T-helper 9 cell (primary cell): ENCODE measurements around the gene HGS.

Experiments used
- DNase-seq: peaks from one replicate; pipeline ENCODE4 v3.0.0-alpha.2; 2020
- total RNA-seq, 2 donors: gene quantifications; one replicate each; lab custom pipeline; 2026; lab: John Stamatoyannopoulos, UW

HGS gene, protein sequence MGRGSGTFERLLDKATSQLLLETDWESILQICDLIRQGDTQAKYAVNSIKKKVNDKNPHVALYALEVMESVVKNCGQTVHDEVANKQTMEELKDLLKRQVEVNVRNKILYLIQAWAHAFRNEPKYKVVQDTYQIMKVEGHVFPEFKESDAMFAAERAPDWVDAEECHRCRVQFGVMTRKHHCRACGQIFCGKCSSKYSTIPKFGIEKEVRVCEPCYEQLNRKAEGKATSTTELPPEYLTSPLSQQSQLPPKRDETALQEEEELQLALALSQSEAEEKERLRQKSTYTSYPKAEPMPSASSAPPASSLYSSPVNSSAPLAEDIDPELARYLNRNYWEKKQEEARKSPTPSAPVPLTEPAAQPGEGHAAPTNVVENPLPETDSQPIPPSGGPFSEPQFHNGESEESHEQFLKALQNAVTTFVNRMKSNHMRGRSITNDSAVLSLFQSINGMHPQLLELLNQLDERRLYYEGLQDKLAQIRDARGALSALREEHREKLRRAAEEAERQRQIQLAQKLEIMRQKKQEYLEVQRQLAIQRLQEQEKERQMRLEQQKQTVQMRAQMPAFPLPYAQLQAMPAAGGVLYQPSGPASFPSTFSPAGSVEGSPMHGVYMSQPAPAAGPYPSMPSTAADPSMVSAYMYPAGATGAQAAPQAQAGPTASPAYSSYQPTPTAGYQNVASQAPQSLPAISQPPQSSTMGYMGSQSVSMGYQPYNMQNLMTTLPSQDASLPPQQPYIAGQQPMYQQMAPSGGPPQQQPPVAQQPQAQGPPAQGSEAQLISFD
- total RNA-seq: 122 to 160 reads per million in 2 donors

DNA sequence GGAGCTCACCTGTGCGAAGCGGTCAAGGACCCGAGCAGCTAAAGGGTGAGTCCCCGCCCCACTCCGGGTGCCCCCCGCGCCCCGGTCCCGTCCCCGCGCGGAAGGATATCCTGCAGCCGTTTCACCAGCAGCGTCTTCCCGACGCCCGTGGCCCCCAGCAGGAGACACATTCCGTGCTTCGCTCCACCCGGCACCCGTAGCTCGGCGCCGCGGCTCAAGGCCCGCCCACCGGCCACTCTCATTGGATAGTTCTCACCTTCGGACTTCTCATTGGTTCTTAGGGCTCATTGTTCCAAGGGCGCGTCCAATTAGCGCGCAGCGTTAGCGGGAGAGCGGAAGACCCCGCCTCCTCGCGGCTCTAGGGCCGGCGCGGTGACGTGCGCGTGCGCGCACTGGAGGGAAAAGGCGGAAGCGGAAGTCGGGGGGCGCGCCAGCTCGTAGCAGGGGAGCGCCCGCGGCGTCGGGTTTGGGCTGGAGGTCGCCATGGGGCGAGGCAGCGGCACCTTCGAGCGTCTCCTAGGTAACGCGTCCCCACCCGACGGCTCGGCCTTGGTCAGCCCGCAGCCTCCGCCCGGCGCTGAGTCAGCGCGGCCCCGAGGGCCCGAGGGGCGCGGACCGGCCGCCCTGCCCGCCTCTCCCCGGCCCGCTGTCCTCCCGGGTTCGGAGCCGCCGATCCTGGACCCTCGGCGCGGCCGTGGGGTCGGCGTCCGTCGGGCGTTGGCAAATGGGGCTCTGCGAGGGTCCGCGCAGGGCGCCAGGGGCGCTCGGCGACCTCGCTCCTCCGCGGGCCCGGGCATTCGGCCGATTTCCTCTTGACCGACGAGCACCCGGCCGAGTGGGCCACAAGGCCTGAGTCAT, at the start of gene HGS, which contains the start of gene ARL16:
TSS of gene HGS (plus strand) at position 428 of the 858 bp plus-strand sequence. CDS start at position 484, 56 bp downstream.
TSS of gene ARL16 (minus strand) at position 214 of the 858 bp plus-strand sequence. CDS start at position 170, 44 bp downstream.
- peak; percentile 94 for DNase-seq

- DNase-seq: no peak
Measured at GRCh38 chr17:81635431-81635830, 48.4 kb upstream of the HGS start.

GRCh38 chr17:81635973-81636504, 47.8 kb upstream of the HGS start:
- DNase-seq: no peak

DNA sequence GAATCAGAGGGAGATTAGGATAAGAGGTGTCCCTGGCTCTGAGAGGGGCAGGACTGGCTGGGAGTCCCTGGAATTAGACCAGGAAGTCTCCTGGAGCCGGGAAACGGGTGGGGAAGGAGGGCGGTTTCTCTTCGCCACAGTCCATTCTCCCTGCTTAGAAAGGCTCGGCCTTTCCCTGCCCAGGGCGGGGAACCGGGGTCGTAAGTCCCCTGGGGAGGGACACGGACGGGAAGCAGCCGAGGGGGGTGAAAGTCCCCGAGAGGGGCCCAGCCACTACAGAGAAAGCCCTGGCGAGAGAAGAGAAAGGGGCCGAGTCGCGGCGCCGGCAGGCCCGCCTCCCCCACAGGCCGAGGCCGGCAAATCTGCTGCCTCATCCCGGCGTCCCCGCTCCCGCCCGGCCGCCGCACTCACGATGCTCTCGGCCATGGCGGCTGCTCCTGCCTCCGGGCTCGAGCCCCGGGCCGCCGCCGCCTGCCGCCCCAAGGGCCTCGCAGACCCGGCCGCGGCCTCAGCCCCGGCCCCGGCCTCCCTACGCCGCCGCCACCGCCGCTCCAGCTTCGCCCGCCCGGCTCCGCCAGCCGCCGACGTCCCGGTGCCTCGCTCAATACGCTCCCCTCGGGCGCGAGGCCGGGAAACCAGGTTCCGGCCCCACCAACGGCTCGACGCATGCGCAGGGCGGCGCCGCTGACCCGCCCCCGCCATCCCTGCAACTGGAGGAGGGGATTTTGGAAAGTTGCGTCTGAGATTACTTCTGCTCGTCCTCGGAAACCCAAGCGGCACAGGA, 47.1 kb upstream of the HGS start, which contains the start of the genes NPLOC4 and TSPAN10:
TSS of gene NPLOC4 (minus strand) at position 608 of the 784 bp plus-strand sequence. CDS start at position 426, 182 bp downstream.
TSS of gene TSPAN10 (plus strand) at position 692 of the 784 bp plus-strand sequence. CDS start 5,217 bp downstream, outside the sequence.
- peak; percentile 74 for DNase-seq

DNA sequence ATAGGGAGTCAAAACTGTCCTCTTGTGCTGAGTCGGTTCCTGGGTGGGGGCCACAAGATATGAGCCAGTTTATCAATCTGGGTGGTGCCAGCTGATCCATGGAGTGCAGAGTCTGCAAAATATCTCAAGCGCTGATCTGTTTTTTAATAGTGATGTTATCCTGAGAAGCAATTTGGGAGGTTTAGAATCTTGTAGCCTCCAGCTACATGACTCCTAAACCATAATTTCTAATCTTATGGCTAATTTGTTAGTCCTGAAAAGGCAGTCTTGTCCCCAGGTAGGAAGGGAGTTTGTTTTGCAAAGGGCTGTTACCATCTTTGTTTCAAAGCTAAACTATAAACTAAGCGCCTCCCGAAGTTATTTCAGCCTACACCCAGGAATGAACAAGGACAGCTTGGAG, 45.1 kb upstream of the HGS start:
- DNase-seq: no peak

GRCh38 chr17:81640011-81640410, 43.8 kb upstream of the HGS start:
- no peak for DNase-seq

DNA sequence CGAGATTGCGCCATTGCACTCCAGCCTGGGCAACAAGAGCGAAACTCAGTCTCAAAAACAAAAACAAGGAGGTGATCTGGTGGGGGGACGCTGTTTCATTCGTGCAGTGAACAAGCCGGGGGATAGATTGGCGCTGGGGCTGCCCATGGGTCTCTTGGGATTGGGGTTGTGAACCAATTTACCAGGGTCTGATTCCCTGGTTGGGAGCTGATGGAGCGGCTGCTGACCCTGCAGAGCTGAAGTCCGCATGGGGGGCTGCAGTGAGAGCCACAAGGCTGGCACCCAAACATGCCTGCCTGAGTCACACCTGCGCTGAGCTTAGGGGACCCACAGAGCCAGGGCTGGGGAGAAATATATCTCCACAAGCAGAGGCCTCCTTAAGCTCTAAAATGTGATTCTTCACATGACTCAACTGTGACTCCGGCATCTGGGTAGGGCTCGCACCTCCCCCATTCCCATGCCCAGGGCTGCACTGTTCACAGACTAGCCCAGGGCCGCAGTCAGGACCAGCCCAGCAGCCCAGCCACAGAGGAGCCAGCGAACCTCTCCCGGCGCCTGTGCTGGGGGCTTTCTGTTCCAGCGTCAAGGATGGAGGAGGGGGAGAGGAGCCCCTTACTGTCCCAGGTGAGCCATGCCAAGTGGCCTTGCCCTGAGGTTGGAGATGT, 41.9 kb upstream of the HGS start:
- no peak for DNase-seq

DNA sequence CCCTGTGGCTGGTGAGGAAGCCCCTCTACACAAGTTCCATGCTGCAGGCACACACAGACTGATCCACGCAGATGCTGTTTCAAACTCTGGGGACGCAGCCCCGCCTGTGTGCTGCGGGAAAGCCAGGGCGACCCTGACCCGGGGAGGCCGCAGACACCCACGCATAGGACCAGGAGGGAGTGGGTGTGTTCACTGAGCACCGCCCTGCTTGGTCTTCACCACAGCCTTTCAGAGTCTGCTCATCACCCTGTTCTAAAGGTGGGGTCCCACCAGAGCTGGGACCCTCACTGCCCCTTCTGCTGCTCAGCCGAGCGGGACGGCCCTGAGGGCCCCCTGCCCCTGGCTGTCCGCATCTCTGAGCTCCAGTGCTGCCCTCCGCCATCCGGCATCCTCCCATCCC, 39.3 kb upstream of the HGS start:
- DNase-seq: no peak

DNA sequence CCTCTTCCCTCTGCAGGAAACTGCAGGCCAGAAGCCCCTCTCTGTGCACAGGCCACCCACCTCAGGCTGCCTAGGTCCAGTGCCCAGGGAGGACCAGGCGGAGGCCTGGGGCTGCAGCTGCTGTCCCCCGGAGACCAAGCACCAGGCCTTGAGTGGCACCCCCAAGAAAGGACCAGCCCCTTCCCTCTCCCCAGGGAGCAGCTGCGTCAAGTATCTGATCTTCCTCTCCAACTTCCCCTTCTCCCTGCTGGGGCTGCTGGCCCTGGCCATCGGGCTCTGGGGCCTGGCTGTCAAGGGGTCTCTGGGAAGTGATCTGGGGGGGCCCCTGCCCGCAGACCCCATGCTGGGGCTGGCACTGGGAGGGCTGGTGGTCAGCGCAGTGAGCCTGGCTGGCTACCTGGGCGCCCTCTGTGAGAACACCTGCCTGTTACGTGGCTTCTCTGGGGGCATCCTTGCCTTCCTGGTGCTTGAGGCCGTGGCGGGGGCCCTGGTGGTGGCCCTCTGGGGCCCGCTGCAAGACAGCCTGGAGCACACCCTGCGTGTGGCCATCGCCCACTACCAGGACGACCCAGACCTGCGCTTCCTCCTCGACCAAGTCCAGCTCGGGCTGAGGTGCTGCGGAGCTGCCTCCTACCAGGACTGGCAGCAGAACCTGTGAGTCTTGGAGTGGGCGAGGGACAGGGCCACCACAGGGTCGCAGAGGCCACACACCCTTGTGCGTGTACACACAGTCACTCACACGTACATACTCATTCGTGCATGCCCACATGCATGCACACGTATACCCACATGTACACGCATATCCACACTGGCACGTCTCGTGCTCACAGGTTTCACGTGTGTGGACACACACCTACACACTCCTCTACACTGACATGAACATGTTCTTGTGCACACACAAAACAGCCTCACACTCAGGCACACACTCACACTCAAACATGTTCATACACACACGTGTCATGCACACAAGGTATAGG, 38.5 kb upstream of the HGS start:
- no peak for DNase-seq

- DNase-seq: no peak
Measured at GRCh38 chr17:81646869-81647600, 36.8 kb upstream of the HGS start.

- DNase-seq: no peak
Measured at GRCh38 chr17:81647640-81648012, 36.2 kb upstream of the HGS start.

DNA sequence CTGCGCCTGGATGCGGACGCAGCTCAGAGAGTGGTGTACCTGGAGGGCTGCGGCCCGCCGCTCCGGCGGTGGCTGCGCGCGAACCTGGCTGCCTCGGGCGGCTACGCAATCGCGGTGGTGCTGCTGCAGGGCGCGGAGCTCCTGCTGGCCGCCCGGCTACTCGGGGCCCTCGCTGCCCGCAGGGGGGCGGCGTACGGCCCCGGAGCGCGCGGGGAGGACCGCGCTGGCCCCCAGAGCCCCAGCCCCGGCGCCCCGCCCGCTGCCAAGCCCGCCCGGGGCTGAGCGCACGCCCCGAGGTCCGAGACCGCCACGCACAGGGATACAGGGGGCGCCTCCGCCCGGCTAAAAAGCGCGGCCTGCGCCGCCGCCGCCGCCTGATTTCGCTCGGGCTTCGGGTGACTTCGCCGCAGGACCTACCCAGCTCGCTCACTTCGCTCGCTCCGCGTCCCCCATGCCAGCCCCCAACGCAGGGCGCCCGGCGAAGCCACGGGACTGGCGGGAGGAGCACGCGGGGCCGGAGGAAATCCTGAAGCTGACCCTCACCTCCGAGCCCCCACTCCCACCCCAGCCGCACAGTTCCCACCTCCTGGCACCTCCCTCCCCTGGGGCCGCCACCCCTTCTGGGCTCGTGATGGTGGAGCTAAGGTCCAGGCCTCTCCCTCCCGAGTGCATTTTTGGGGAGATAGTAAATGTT, 35.7 kb upstream of the HGS start:
- no peak for DNase-seq

DNA sequence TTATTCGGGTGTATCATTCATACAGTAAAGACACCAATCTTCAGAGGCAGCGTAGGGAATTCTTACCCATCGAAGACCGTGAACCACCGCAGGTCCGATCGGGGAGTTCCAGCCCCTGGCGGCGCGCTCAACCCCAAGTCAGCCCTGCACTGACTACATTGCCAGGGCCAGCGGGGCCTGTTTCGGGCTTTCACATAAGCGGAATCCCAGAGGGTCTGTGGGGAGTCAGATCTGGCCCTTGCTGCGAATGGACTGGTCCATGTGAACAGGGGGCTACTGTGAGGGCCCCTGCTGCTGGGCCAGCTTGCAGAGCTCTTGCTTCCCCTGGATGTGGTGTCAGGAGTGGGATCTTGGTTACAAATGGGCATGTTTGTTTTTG, 35.1 kb upstream of the HGS start:
- no peak for DNase-seq

DNA sequence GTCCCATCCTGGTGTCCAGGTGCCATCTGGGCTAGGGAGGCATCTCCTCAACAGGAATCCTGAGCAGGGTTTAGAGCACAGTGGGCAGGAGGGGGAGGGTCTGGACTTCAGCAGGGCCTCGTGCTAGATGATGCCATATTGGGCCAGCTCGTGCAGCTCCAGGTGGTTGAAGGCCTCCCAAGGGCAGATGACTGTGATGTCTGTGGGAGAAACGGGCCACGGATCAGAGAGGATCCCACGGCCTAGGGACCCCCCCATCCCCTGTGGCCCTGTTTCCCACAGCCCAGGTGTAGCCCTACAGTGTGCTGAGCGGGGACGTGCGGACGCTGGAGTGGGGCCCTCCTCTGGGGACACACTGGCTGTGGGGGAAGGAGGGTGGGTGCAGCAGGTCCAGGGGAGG, 32.9 kb upstream of the HGS start:
- DNase-seq: no peak

GRCh38 chr17:81651692-81652091, 32.1 kb upstream of the HGS start:
- no peak for DNase-seq

DNA sequence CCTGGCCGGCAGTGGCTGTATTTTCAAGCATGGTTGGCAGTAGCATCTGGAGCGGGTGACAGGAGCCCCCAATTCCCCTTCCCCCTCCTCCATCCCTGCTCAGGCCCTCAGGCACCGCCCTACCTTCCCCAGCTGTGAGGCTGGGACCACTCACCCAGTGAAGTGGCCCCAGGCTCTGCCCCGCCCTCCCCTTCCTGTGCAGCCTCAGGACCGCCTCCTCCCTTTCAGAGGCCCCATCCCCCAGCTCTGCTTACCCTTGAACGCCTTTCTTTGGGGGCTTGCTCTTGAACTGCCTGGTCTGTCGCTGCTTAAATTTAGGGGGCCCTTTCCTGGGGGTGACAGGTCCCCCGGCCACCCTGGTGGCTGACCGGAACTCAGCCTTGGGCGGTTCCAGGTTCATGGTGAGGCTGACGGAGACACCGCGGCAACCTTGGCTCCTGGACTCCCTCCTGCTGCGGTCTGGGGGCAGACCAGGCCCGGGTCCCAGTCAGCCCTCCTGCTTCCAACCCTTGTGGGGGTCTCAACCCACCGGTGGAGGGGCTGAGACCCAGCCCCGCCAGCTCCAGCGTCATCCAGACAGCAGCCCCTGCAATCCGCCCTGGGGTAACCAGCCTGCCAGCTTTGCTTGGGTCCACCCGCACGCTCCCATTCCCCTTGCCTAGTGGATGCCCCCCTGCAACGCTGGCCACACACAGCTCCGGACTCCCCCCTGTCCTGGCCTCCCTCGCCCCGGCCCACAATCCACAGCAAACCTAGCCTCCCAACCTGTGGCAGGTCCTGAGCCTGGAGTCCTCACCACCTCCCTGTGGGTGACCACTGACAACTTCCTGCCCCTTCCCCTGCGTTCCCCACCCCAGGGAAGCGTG, 30.7 kb upstream of the HGS start:
- no peak for DNase-seq
